Gastrocnemius medialis (tissue), 4 donors: ENCODE results near the gene TUBA3D.
"Not testable (repeated sequence)": the region's sequence is repeated elsewhere in the genome, so short reads cannot be mapped to it uniquely, and the experiment has no call there.

Experiments
- POLR2A ChIP-seq, 2 donors: fragments of 450-650 bp; IDR thresholded peaks; one replicate each; pipeline ENCODE4 v1.6.1; 2017; ENCODE audit warnings: antibody characterized with exemption in 2 of 2, mild to moderate bottlenecking in 2 of 2, moderate library complexity in 2 of 2
- TF ChIP-seq, protein P1 (sequence below), 5 experiments: fragments of 450-650 bp in 3 of 5; fragments of 200-600 bp in 2 of 5; sonication (generic) in 2 of 5; IDR thresholded peaks in 4 of 5; conservative IDR thresholded peaks in 1 of 5; 1 replicate in 4 of 5; 2 replicates in 1 of 5; pipeline ENCODE4 v1.5.1; 2016 to 2019; ENCODE audit warnings: antibody characterized with exemption in 5 of 5, mild to moderate bottlenecking in 3 of 5, moderate library complexity in 3 of 5

DNA sequence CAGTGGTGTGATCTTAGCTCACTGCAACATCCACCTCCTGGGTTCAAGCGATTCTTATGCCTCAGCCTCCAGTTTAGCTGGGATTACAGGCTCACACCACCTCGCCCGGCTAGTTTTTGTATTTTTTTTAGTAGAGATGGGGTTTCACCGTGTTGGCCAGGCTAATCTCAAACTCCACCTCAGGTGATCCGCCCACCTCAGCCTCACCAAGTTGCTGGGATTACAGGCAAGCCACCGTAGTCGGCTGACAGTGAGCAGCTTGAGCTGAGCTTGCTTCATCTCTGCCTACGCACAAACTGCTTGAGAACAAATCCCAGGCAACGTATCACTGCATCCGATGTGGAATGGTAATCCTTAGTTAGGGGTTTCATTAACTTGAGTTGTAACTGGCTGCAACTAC is 8.2 kb upstream of the TUBA3D start:
- TF ChIP-seq, protein P1, sequence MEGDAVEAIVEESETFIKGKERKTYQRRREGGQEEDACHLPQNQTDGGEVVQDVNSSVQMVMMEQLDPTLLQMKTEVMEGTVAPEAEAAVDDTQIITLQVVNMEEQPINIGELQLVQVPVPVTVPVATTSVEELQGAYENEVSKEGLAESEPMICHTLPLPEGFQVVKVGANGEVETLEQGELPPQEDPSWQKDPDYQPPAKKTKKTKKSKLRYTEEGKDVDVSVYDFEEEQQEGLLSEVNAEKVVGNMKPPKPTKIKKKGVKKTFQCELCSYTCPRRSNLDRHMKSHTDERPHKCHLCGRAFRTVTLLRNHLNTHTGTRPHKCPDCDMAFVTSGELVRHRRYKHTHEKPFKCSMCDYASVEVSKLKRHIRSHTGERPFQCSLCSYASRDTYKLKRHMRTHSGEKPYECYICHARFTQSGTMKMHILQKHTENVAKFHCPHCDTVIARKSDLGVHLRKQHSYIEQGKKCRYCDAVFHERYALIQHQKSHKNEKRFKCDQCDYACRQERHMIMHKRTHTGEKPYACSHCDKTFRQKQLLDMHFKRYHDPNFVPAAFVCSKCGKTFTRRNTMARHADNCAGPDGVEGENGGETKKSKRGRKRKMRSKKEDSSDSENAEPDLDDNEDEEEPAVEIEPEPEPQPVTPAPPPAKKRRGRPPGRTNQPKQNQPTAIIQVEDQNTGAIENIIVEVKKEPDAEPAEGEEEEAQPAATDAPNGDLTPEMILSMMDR (IDR thresholded peaks at IDR 0.05 in 4 of 5, conservative IDR thresholded peaks at IDR 0.05 in 1 of 5), result not testable (repeated sequence)
- not testable (repeated sequence) for TF ChIP-seq POLR2A (IDR thresholded peaks at IDR 0.05)
